Neural cell (in vitro differentiated cells): ENCODE results near the gene E2F2. TPM values are rescaled to one million over a fixed set of nuclear protein-coding genes. Genes with fewer than 3 reads are reported as not detected.

Experiments
- H2AFZ ChIP-seq: fragments of 200-600, 300-800 bp; sonication (generic), shearing (Covaris generic); 2 replicates; pipeline ENCODE4 v1.6.0; 2014; ENCODE audit warnings: low read depth, mild to moderate bottlenecking, antibody characterized with exemption, low read length, moderate library complexity
- H3F3A ChIP-seq: fragments of 200-600 bp; shearing (Covaris generic); 2 replicates; pipeline ENCODE4 v1.6.1; 2016; ENCODE audit warnings: mild to moderate bottlenecking, moderate library complexity, mixed read lengths, antibody characterized with exemption, low read length; ENCODE audit not compliant: insufficient read depth, poor library complexity, severe bottlenecking
- H3K27ac ChIP-seq: fragments of 200-600, 300-800 bp; sonication (generic), shearing (Covaris generic); 2 replicates; pipeline ENCODE4 v1.5.1; 2014; ENCODE audit warnings: mild to moderate bottlenecking, low read length, moderate library complexity
- H3K27me3 ChIP-seq: fragments of 300-800, 200-600 bp; sonication (generic), shearing (Covaris generic); 2 replicates; pipeline ENCODE4 v1.6.0; 2014; ENCODE audit warnings: mild to moderate bottlenecking, low read depth, low read length, moderate library complexity; ENCODE audit not compliant: insufficient read depth
- H3K36me3 ChIP-seq: fragments of 300-800, 200-600 bp; sonication (generic), shearing (Covaris generic); 2 replicates; pipeline ENCODE4 v1.5.1; 2014; ENCODE audit warnings: mild to moderate bottlenecking, antibody characterized with exemption, low read length, moderate library complexity; ENCODE audit not compliant: insufficient read depth
- H3K4me2 ChIP-seq: fragments of 300-800, 200-600 bp; sonication (generic), shearing (Covaris generic); 2 replicates; pipeline ENCODE4 v1.6.0; 2014; ENCODE audit warnings: mild to moderate bottlenecking, low read length
- H3K4me3 ChIP-seq: fragments of 300-800, 200-600 bp; sonication (generic), shearing (Covaris generic); 2 replicates; pipeline ENCODE4 v1.5.1; 2014; ENCODE audit warnings: mild to moderate bottlenecking, low read length, moderate library complexity
- H3K79me2 ChIP-seq: fragments of 200-600 bp; shearing (Covaris generic); replicated peaks from 2 replicates; pipeline ENCODE4 v1.6.0; 2014; ENCODE audit warnings: mild to moderate bottlenecking, low read length, moderate library complexity; ENCODE audit not compliant: insufficient read depth
- H3K9ac ChIP-seq: fragments of 300-800, 200-600 bp; sonication (generic), shearing (Covaris generic); 2 replicates; pipeline ENCODE4 v1.6.1; 2016; ENCODE audit warnings: mild to moderate bottlenecking, low read length, mixed read lengths
- H3K9me2 ChIP-seq: fragments of 200-600 bp; shearing (Covaris generic); 2 replicates; pipeline ENCODE4 v1.6.1; 2016; ENCODE audit warnings: mild to moderate bottlenecking, low read length, mixed read lengths; ENCODE audit not compliant: insufficient read depth
- H3K9me3 ChIP-seq: fragments of 200-600, 300-800 bp; sonication (generic), shearing (Covaris generic); 2 replicates; pipeline ENCODE4 v1.6.1; 2016; ENCODE audit warnings: mild to moderate bottlenecking, mixed run types, low read length, moderate library complexity, mixed read lengths
- H4K20me1 ChIP-seq: fragments of 200-600 bp; shearing (Covaris generic); 2 replicates; pipeline ENCODE4 v1.6.1; 2016; ENCODE audit warnings: mild to moderate bottlenecking, mixed run types; ENCODE audit not compliant: insufficient read depth
- EP300 ChIP-seq: fragments of 450-650 bp; conservative IDR thresholded peaks from 2 replicates; pipeline ENCODE4 v1.6.1; 2014; ENCODE audit warnings: antibody characterized with exemption, mild to moderate bottlenecking, moderate library complexity; ENCODE audit not compliant: poor library complexity, severe bottlenecking
- EZH2 ChIP-seq: fragments of 200-600, 300-800 bp; shearing (Covaris generic), sonication (generic); IDR thresholded peaks from 2 replicates; pipeline ENCODE4 v1.6.1; 2014; ENCODE audit warnings: antibody characterized with exemption, low read length, borderline replicate concordance, mild to moderate bottlenecking; ENCODE audit not compliant: insufficient read depth, poor library complexity, severe bottlenecking
- MXI1 ChIP-seq: fragments of 450-650 bp; conservative IDR thresholded peaks from 2 replicates; pipeline ENCODE4 v1.6.1; 2014; ENCODE audit warnings: antibody characterized with exemption, mild to moderate bottlenecking; ENCODE audit not compliant: poor library complexity, severe bottlenecking
- POLR2AphosphoS5 ChIP-seq: IDR thresholded peaks from 2 replicates; pipeline ENCODE4 v1.6.1; 2012
- RAD21 ChIP-seq: fragments of 450-650 bp; conservative IDR thresholded peaks from 2 replicates; pipeline ENCODE4 v1.6.1; 2014; ENCODE audit warnings: antibody characterized with exemption, mild to moderate bottlenecking, moderate library complexity
- SMC3 ChIP-seq: fragments of 450-650 bp; conservative IDR thresholded peaks from 2 replicates; pipeline ENCODE4 v1.6.1; 2014; ENCODE audit warnings: antibody characterized with exemption, mild to moderate bottlenecking, moderate library complexity; ENCODE audit not compliant: poor library complexity
- TAF1 ChIP-seq: IDR thresholded peaks from 2 replicates; pipeline ENCODE4 v1.6.1; 2012; ENCODE audit warnings: low read depth
- polyA plus RNA-seq: library from polyadenylated mRNA; depleted of rRNA; stranded (reverse); fragments of >200 nt; gene quantifications from 2 replicates; pipeline ENCODE4 v1.2.3, GENCODE V29; 2014
- TF ChIP-seq, protein P1 (sequence below): fragments of 450-650 bp; IDR thresholded peaks from 2 replicates; pipeline ENCODE4 v1.5.1; 2014; ENCODE audit warnings: antibody characterized with exemption, mild to moderate bottlenecking, moderate library complexity; ENCODE audit not compliant: poor library complexity, severe bottlenecking
- TF ChIP-seq, protein P2 (sequence below): IDR thresholded peaks from 2 replicates; pipeline ENCODE4 v1.6.1; 2012; ENCODE audit warnings: borderline replicate concordance

The E2F2 gene
- polyA plus RNA-seq, 1 donor from 2014 or later = 0.16 TPM

DNA sequence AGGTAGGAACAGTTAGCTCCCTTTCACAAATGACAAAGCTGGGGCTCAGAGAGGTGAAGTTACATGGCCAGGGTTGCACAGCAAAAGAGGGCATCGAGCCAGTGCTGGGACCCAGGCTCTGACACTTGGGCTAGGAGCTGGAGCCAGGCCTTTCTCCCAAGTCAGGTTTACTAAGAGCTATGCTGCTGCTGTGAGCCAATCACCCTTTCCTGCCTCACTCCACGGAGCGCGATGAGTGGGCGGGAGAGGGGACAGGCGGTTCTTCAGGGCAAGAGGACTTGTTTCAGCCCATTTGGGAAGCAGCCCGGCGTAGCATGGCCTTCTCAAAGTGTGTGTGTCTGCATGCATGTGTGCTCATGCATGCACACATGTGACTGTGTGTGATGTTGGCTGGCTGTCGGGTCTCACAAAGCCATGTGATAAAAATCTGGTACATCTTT lies 17.7 kb upstream of the E2F2 start:
- Histone ChIP-seq H3K4me2 (no peak overlapping the region), H3K9me2 (no peaks in the 10 kb centered on the region), H3K79me2 (no peaks in the 10 kb centered on the region), H3K27me3 (peaks cover 3% of the 10 kb centered on the region), H2AFZ (no peak overlapping the region), H3K9ac (no peak overlapping the region), H4K20me1 (no peaks in the 10 kb centered on the region), H3F3A (peaks cover under 1% of the 10 kb centered on the region), H3K27ac (no peak overlapping the region), H3K36me3 (no peaks in the 10 kb centered on the region), H3K4me3 (no peak overlapping the region), H3K9me3 (no peaks in the 10 kb centered on the region)
- TF ChIP-seq TAF1 (no peak), POLR2AphosphoS5 (no peak), EP300 (no peak), SMC3 (no peak)

DNA sequence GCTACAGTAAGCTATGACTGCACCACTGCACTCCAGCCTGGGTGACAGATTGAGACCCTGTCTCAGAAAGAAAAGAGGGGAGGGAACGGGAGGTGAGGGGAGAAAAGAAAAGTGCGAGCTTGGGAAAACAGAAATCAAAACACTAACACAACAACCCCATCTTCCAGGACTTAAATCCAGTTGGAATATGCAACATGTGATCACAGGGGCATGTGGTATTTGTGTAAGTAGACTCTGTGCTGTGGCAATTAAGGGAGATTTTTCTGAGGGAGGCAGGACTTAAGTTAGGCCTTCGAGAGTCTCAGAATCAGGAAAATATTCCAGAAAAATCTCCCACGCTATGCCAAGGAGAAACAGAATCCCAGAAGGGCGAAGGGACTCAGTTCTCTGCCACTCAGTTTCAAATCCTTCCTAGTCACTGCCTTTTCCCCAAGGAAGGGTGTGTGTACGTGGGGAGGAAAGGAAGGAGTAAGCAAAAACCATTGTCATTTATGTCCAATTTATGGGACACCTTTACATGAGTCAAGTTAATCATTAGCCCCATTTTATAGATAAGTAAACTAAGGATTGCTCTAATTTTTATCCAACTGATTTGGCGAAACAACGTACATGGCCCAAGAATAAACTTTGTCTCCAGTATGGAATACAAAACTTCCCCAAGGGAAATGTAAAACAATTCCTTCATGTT lies 16.0 kb upstream of the E2F2 start:
- no peak overlapping the region for H3K4me3 ChIP-seq
- H4K20me1 ChIP-seq = no peaks in the 10 kb centered on the region
- no peak overlapping the region for H3K9ac ChIP-seq
- no peaks in the 10 kb centered on the region for H3K79me2 ChIP-seq
- H3K36me3 ChIP-seq = no peaks in the 10 kb centered on the region
- no peaks in the 10 kb centered on the region for H3K9me3 ChIP-seq
- H3K4me2 ChIP-seq = no peak overlapping the region
- H2AFZ ChIP-seq = no peak overlapping the region
- no peaks in the 10 kb centered on the region for H3F3A ChIP-seq
- H3K27me3 ChIP-seq = no peaks in the 10 kb centered on the region
- TF ChIP-seq, protein P1, sequence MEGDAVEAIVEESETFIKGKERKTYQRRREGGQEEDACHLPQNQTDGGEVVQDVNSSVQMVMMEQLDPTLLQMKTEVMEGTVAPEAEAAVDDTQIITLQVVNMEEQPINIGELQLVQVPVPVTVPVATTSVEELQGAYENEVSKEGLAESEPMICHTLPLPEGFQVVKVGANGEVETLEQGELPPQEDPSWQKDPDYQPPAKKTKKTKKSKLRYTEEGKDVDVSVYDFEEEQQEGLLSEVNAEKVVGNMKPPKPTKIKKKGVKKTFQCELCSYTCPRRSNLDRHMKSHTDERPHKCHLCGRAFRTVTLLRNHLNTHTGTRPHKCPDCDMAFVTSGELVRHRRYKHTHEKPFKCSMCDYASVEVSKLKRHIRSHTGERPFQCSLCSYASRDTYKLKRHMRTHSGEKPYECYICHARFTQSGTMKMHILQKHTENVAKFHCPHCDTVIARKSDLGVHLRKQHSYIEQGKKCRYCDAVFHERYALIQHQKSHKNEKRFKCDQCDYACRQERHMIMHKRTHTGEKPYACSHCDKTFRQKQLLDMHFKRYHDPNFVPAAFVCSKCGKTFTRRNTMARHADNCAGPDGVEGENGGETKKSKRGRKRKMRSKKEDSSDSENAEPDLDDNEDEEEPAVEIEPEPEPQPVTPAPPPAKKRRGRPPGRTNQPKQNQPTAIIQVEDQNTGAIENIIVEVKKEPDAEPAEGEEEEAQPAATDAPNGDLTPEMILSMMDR = no peak
- TF ChIP-seq EP300 (no peak), SMC3 (no peak), RAD21 (no peak), TAF1 (no peak), POLR2AphosphoS5 (no peak), MXI1 (no peak), EZH2 (no peak)
- TF ChIP-seq, protein P2, sequence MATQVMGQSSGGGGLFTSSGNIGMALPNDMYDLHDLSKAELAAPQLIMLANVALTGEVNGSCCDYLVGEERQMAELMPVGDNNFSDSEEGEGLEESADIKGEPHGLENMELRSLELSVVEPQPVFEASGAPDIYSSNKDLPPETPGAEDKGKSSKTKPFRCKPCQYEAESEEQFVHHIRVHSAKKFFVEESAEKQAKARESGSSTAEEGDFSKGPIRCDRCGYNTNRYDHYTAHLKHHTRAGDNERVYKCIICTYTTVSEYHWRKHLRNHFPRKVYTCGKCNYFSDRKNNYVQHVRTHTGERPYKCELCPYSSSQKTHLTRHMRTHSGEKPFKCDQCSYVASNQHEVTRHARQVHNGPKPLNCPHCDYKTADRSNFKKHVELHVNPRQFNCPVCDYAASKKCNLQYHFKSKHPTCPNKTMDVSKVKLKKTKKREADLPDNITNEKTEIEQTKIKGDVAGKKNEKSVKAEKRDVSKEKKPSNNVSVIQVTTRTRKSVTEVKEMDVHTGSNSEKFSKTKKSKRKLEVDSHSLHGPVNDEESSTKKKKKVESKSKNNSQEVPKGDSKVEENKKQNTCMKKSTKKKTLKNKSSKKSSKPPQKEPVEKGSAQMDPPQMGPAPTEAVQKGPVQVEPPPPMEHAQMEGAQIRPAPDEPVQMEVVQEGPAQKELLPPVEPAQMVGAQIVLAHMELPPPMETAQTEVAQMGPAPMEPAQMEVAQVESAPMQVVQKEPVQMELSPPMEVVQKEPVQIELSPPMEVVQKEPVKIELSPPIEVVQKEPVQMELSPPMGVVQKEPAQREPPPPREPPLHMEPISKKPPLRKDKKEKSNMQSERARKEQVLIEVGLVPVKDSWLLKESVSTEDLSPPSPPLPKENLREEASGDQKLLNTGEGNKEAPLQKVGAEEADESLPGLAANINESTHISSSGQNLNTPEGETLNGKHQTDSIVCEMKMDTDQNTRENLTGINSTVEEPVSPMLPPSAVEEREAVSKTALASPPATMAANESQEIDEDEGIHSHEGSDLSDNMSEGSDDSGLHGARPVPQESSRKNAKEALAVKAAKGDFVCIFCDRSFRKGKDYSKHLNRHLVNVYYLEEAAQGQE = no peak
- H3K9me2 ChIP-seq = no peaks in the 10 kb centered on the region
- no peak overlapping the region for H3K27ac ChIP-seq
